ENCODE data around the gene IQSEC1.
A peak's percentile ranks its signal among the peaks of the same experiment; 100 is the strongest.

IQSEC1 gene

GRCh38 chr3:13073326-13074005 is at the start of gene IQSEC1:
TSS of gene IQSEC1 (minus strand) at chr3:13073429. CDS start at chr3:13073014, 415 bp downstream.
- peak; percentile 74 for DNase-seq (ENCODE audit: low spot score)

- DNase-seq (ENCODE audit: low spot score), result no peak
These were observed 49.1 kb upstream of the IQSEC1 start for GRCh38 chr3:13122081-13123012.

GRCh38 chr3:13121553-13122001 is 48.3 kb upstream of the IQSEC1 start:
- DNase-seq (ENCODE audit: low spot score), result no peak

GRCh38 chr3:13120928-13121552 is 47.8 kb upstream of the IQSEC1 start:
- no peak for DNase-seq (ENCODE audit: low spot score)

GRCh38 chr3:13120289-13120927 is 47.2 kb upstream of the IQSEC1 start:
- DNase-seq (ENCODE audit: low spot score), result no peak

- no peak for DNase-seq (ENCODE audit: low spot score)
These were observed 46.4 kb upstream of the IQSEC1 start for GRCh38 chr3:13119471-13120220.

- no peak for DNase-seq (ENCODE audit: low spot score)
These were observed 43.2 kb upstream of the IQSEC1 start for GRCh38 chr3:13116426-13116825.

GRCh38 chr3:13115991-13116390 is 42.8 kb upstream of the IQSEC1 start:
- no peak for DNase-seq (ENCODE audit: low spot score)

GRCh38 chr3:13115576-13115910 is 42.3 kb upstream of the IQSEC1 start:
- DNase-seq (ENCODE audit: low spot score), result no peak

- DNase-seq (ENCODE audit: low spot score), result peak; percentile 71
These were observed 41.8 kb upstream of the IQSEC1 start for GRCh38 chr3:13114811-13115575.

GRCh38 chr3:13113346-13114330 is 40.4 kb upstream of the IQSEC1 start:
- DNase-seq (ENCODE audit: low spot score), result no peak

- DNase-seq (ENCODE audit: low spot score), result no peak
These were observed 39.5 kb upstream of the IQSEC1 start for GRCh38 chr3:13112521-13113345.

GRCh38 chr3:13111873-13112520 is 38.8 kb upstream of the IQSEC1 start:
- no peak for DNase-seq (ENCODE audit: low spot score)

GRCh38 chr3:13111173-13111872 is 38.1 kb upstream of the IQSEC1 start:
- DNase-seq (ENCODE audit: low spot score), result peak; percentile 71

GRCh38 chr3:13110678-13111116 is 37.5 kb upstream of the IQSEC1 start:
- DNase-seq (ENCODE audit: low spot score), result peak; percentile 22

- DNase-seq (ENCODE audit: low spot score), result no peak
These were observed 36.3 kb upstream of the IQSEC1 start for GRCh38 chr3:13109516-13109915.

GRCh38 chr3:13108861-13109260 is 35.6 kb upstream of the IQSEC1 start:
- DNase-seq (ENCODE audit: low spot score), result no peak

Measured in cerebellar cortex (tissue), 1 donor.